ENCODE measurements around the gene C11orf16. TPM values are rescaled to one million over a fixed set of nuclear protein-coding genes. Genes with fewer than 3 reads are reported as not detected.
A peak's percentile ranks its signal among the peaks of the same experiment; 100 is the strongest.

The C11orf16 gene
- polyA plus RNA-seq, 3 donors, result not detected

DNA sequence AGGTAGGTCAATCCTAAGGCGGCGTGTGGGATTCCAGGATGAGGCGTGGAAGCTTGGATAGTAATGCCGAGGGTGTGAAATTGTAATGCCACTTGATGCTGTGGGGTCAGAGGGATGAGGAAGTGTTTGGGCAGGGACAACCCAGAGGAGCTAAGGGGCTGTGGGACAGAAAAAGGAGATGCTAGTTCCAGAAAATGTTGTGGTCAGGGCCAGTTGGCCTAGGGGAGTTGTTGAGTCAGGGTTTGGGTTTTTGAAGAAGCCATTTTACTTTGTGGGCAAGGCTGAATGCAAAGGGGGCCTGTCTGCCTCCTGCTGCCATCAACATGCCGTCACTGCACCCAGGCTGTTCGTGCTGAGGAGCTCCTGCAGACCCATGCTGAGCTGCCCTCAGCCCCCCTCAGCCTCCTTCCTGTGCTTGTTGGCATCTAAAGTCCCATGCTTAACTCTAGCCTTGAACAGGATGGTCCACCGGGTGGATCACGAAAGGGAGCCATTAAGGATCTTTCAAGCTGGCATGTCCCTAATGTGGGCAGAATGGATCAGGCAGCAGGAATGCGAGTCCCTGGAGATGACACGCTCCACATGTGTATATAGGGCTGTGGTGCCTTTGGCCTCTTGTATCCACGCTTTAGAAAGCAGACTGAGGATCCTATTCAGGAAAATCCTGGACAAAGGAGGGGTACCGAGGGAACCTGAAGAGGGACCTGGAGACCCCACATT, 2.1 kb downstream of the C11orf16 start:
- Histone ChIP-seq H3K79me2 (ENCODE audit: insufficient read depth, low read length) (no peaks in the 10 kb centered on the region), H3K36me3 (replicated peaks in 1 of 2; ENCODE audit: control insufficient read depth in 1 of 2, insufficient read depth in 2 of 2, low read length in 2 of 2) (peaks cover 0 to 1% of the 10 kb centered on the region in 2 donors), H3K4me2 (replicated peaks; ENCODE audit: extremely low read depth, low read length, poor library complexity, severe bottlenecking) (no peak overlapping the region), H2AFZ (ENCODE audit: insufficient read depth, low read depth, low read length, poor library complexity, severe bottlenecking) (no peak overlapping the region), H3K9ac (ENCODE audit: insufficient read depth, low read length, poor library complexity, severe bottlenecking) (no peak overlapping the region), H4K20me1 (ENCODE audit: insufficient read depth, low read length) (no peaks in the 10 kb centered on the region), H3K27ac (ENCODE audit: low read depth in 1 of 2, low read length in 2 of 2) (no peak overlapping the region), H3K27me3 (ENCODE audit: control insufficient read depth in 2 of 2, insufficient read depth in 2 of 2, low read length in 2 of 2) (no peaks in the 10 kb centered on the region), H3K9me3 (replicated peaks in 1 of 2; ENCODE audit: control insufficient read depth in 1 of 2, insufficient read depth in 1 of 2, low read length in 2 of 2) (no peaks in the 10 kb centered on the region), H3K4me1 (ENCODE audit: control insufficient read depth in 1 of 2, insufficient read depth in 2 of 2, low read length in 2 of 2) (no peaks in the 10 kb centered on the region), H3K4me3 (replicated peaks in 1 of 3; ENCODE audit: low read depth in 2 of 3, low read length in 3 of 3) (no peak overlapping the region)
- peaks cover 0 to 2% (median 0%) of the 10 kb centered on the region in 7 donors for H3K9me3 Mint-ChIP-seq
- no peaks in the 10 kb centered on the region for H3K4me1 Mint-ChIP-seq
- intact Hi-C loops (cut with micrococcal nuclease), result no loop called here
- peaks cover 0 to 3% (median 0%) of the 10 kb centered on the region in 3 donors for H3K27me3 Mint-ChIP-seq (ENCODE audit: low read depth in 3 of 3)
- peaks cover 0 to 5% of the 10 kb centered on the region in 2 donors for H3K36me3 Mint-ChIP-seq
- no peak for DNase-seq
- TF ChIP-seq, protein P1, sequence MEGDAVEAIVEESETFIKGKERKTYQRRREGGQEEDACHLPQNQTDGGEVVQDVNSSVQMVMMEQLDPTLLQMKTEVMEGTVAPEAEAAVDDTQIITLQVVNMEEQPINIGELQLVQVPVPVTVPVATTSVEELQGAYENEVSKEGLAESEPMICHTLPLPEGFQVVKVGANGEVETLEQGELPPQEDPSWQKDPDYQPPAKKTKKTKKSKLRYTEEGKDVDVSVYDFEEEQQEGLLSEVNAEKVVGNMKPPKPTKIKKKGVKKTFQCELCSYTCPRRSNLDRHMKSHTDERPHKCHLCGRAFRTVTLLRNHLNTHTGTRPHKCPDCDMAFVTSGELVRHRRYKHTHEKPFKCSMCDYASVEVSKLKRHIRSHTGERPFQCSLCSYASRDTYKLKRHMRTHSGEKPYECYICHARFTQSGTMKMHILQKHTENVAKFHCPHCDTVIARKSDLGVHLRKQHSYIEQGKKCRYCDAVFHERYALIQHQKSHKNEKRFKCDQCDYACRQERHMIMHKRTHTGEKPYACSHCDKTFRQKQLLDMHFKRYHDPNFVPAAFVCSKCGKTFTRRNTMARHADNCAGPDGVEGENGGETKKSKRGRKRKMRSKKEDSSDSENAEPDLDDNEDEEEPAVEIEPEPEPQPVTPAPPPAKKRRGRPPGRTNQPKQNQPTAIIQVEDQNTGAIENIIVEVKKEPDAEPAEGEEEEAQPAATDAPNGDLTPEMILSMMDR (IDR thresholded peaks at IDR 0.05), result no peak
- WGBS (ENCODE audit: insufficient coverage), result 91% methylated on average over 10 of the region's 12 CpGs
- H3K4me3 Mint-ChIP-seq, result no peak overlapping the region
- H3K27ac Mint-ChIP-seq, result peak overlapping the region in 1 of 7 donors; percentile 23

DNA sequence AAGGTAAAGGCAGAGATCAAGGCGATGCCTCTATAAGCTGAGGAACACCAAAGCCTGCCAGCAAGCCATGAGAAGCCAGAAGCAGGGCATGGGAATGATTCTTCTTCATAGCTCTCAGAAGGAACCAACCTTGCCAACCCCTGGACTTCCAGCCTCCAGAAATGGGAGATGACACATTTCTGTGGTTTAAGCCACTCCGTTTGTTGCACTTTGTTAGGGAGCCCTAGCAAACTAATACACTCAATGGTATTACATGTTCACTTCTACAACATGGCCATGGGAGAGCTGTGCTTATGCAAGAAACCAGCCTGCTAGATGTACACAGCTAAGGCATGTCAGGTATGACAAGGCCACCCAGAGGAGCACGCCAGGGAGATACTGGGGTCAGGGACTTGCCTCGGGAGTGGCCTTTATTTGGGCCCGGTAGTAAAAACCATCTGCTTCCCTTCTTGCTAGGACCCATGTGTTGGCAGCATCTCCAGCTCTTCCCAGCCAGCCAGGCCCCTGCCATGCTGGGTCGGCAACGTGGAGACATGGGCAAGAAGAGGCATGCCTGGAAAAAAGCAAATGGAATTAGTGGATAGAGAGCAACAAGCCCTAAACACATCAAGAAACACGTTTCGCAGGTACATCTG, 3.6 kb downstream of the C11orf16 start:
- Histone ChIP-seq H2AFZ (ENCODE audit: insufficient read depth, low read depth, low read length, poor library complexity, severe bottlenecking) (no peak overlapping the region), H3K4me1 (ENCODE audit: control insufficient read depth in 1 of 2, insufficient read depth in 2 of 2, low read length in 2 of 2) (no peaks in the 10 kb centered on the region), H3K9me3 (replicated peaks in 1 of 2; ENCODE audit: control insufficient read depth in 1 of 2, insufficient read depth in 1 of 2, low read length in 2 of 2) (no peaks in the 10 kb centered on the region), H3K79me2 (ENCODE audit: insufficient read depth, low read length) (no peaks in the 10 kb centered on the region), H3K4me2 (replicated peaks; ENCODE audit: extremely low read depth, low read length, poor library complexity, severe bottlenecking) (no peak overlapping the region), H3K27ac (ENCODE audit: low read depth in 1 of 2, low read length in 2 of 2) (no peak overlapping the region), H3K4me3 (replicated peaks in 1 of 3; ENCODE audit: low read depth in 2 of 3, low read length in 3 of 3) (no peak overlapping the region), H3K9ac (ENCODE audit: insufficient read depth, low read length, poor library complexity, severe bottlenecking) (no peak overlapping the region), H3K36me3 (replicated peaks in 1 of 2; ENCODE audit: control insufficient read depth in 1 of 2, insufficient read depth in 2 of 2, low read length in 2 of 2) (peaks cover 0 to 4% of the 10 kb centered on the region in 2 donors), H3K27me3 (ENCODE audit: control insufficient read depth in 2 of 2, insufficient read depth in 2 of 2, low read length in 2 of 2) (no peaks in the 10 kb centered on the region), H4K20me1 (ENCODE audit: insufficient read depth, low read length) (no peaks in the 10 kb centered on the region)
- Mint-ChIP-seq H3K27me3 (ENCODE audit: low read depth in 3 of 3) (peaks cover 0 to 3% (median 0%) of the 10 kb centered on the region in 3 donors), H3K27ac (no peak overlapping the region), H3K9me3 (peaks cover 0 to 2% (median 0%) of the 10 kb centered on the region in 7 donors), H3K4me1 (peaks cover under 1% of the 10 kb centered on the region), H3K4me3 (no peak overlapping the region), H3K36me3 (peaks cover 1 to 13% of the 10 kb centered on the region in 2 donors)
- 88% methylated on average over 6 of the region's 9 CpGs for WGBS (ENCODE audit: insufficient coverage)
- intact Hi-C loops (cut with micrococcal nuclease), result no loop called here
- no peak for DNase-seq
- TF ChIP-seq, protein P1 (IDR thresholded peaks at IDR 0.05), result no peak
